Measurements from ENCODE around the gene HSPB6.

HSPB6 gene

GRCh38 chr19:35767288-35768081, 10.7 kb upstream of the HSPB6 start:
- no peak for DNase-seq (ENCODE audit: low spot score)

- DNase-seq (ENCODE audit: low spot score): no peak
Observed at GRCh38 chr19:35766571-35767104, 9.8 kb upstream of the HSPB6 start.

- DNase-seq (ENCODE audit: low spot score): no peak
Observed at GRCh38 chr19:35764432-35765315, 7.8 kb upstream of the HSPB6 start.

GRCh38 chr19:35760711-35761349, 4.0 kb upstream of the HSPB6 start:
- no peak for DNase-seq (ENCODE audit: low spot score)

GRCh38 chr19:35759697-35760096, 2.9 kb upstream of the HSPB6 start:
- no peak for DNase-seq (ENCODE audit: low spot score)

GRCh38 chr19:35757749-35758608, 1.1 kb upstream of the HSPB6 start, which contains the start of gene PROSER3:
TSS of gene PROSER3 (plus strand) at chr19:35758176. CDS start at chr19:35758216, 40 bp downstream.
- DNase-seq (ENCODE audit: low spot score): peak; percentile 100

GRCh38 chr19:35757231-35757748, 461 bp upstream of the HSPB6 start:
- no peak for DNase-seq (ENCODE audit: low spot score)

GRCh38 chr19:35755550-35756376, 1.1 kb downstream of the HSPB6 start:
- peak; percentile 48 for DNase-seq (ENCODE audit: low spot score)

- no peak for DNase-seq (ENCODE audit: low spot score)
Observed at GRCh38 chr19:35755131-35755549, 1.7 kb downstream of the HSPB6 start.

GRCh38 chr19:35754370-35755130, 2.3 kb downstream of the HSPB6 start:
- DNase-seq (ENCODE audit: low spot score): no peak

- DNase-seq (ENCODE audit: low spot score): no peak
Observed at GRCh38 chr19:35753634-35754369, 3.0 kb downstream of the HSPB6 start.

GRCh38 chr19:35752746-35753350, 4.0 kb downstream of the HSPB6 start:
- no peak for DNase-seq (ENCODE audit: low spot score)

- no peak for DNase-seq (ENCODE audit: low spot score)
Observed at GRCh38 chr19:35751839-35752745, 4.7 kb downstream of the HSPB6 start.

- no peak for DNase-seq (ENCODE audit: low spot score)
Observed at GRCh38 chr19:35750167-35750566, 6.7 kb downstream of the HSPB6 start.

GRCh38 chr19:35748106-35749020, 8.5 kb downstream of the HSPB6 start, which contains the start of gene LIN37:
TSS of gene LIN37 (plus strand) at chr19:35748576. CDS start at chr19:35748725, 149 bp downstream.
- peak; percentile 99 for DNase-seq (ENCODE audit: low spot score)

- DNase-seq (ENCODE audit: low spot score): no peak
Observed at GRCh38 chr19:35746531-35746930, 10.3 kb downstream of the HSPB6 start.

All from CD4-positive, alpha-beta T cell treated with Interleukin-15 for 4 hours (primary cell).